ENCODE results near the gene SLC16A3. TPM values are rescaled to one million over a fixed set of nuclear protein-coding genes. Genes with fewer than 3 reads are reported as not detected.

Gene SLC16A3
- total and polyA plus RNA-seq, 2 of the 8 experiments (the other 6 are each of a cell fraction or from before 2014, with no cell fraction given), result 3.8 to 8.7 TPM

- TF ChIP-seq SRF (IDR thresholded peaks at IDR 0.05; ENCODE audit: low read depth, low read length) (0 out of 2 replicates have a peak, but pooled peaks have one; percentile 35), SP1 (IDR thresholded peaks at IDR 0.05; ENCODE audit: low read depth, low read length) (no peak)
Observed at GRCh38 chr17:82212331-82213250, 16.3 kb upstream of the SLC16A3 start, which contains the start of gene CCDC57 (continued).

Data from H1 (cell line).